GM12878 (cell line): ENCODE results near the gene NDE1. TPM values are rescaled to one million over a fixed set of nuclear protein-coding genes. Genes with fewer than 3 reads are reported as not detected.

Source experiments
- ATAC-seq: fragments of 200-7000 bp; cut with Tn5 transposase; 3 replicates; pipeline ENCODE4 v1.9.1; 2020; ENCODE audit warnings: mild to moderate bottlenecking, moderate library complexity
- BruUV-seq: library from RNA; stranded (reverse); fragments of 400-500 nt; replicated peaks from 2 replicates; lab custom pipeline; 2021; lab: Mats Ljungman, UMichigan
- CTCF ChIA-PET: fragments of 300-600 bp; sonication (Branson Sonifier 250); formaldehyde crosslinking; extraction: SDS; loops from one replicate; lab custom pipeline; 2021; ENCODE audit warnings: inconsistent platforms; lab: Yijun Ruan, JAX
- POLR2A ChIA-PET: fragments of 350-600 bp; formaldehyde crosslinking; extraction: SDS; loops from one replicate; lab custom pipeline; 2021; ENCODE audit warnings: inconsistent platforms; lab: Charles Lee
- RAD21 ChIA-PET: fragments of 300-600 bp; sonication (Branson Sonifier 250); formaldehyde crosslinking; loops from one replicate; lab custom pipeline; 2023; ENCODE audit warnings: antibody characterized with exemption; ENCODE audit not compliant: unreplicated experiment; lab: Charles Lee
- SMC1A ChIA-PET: fragments of 300-600 bp; sonication (Branson Sonifier 250); formaldehyde crosslinking; loops from one replicate; lab custom pipeline; 2023; ENCODE audit not compliant: unreplicated experiment, uncharacterized antibody; lab: Charles Lee
- DNase-seq: peaks from one replicate; pipeline ENCODE4 v3.0.0-alpha.2; 2011; ENCODE audit warnings: low read depth, low spot score
- FAIRE-seq: peaks from 3 replicates; lab custom pipeline; 2011; peaks lifted over from hg19 to GRCh38; lab: Jason Lieb, UNC
- H2AFZ ChIP-seq: 2 replicates; pipeline ENCODE4 v1.6.0; 2011; ENCODE audit warnings: low read depth, low read length, control low read depth; ENCODE audit not compliant: control insufficient read depth
- H3K27ac ChIP-seq: 2 replicates; pipeline ENCODE4 v1.5.1; 2011; ENCODE audit warnings: control low read depth; ENCODE audit not compliant: control insufficient read depth, insufficient read depth
- H3K27me3 ChIP-seq, 2 experiments: replicated peaks in 1 of 2; 2 replicates each; pipeline versions ENCODE4 v1.6.0 to v1.6.1; 2011; ENCODE audit warnings: low read length in 1 of 2; ENCODE audit not compliant: control insufficient read depth in 2 of 2, insufficient read depth in 2 of 2
- H3K36me3 ChIP-seq, 2 experiments: 2 replicates each; pipeline ENCODE4 v1.5.1; 2011; ENCODE audit warnings: low read length in 1 of 2; ENCODE audit not compliant: control insufficient read depth in 2 of 2, insufficient read depth in 2 of 2
- H3K4me1 ChIP-seq: 2 replicates; pipeline ENCODE4 v1.6.1; 2011; ENCODE audit warnings: mild to moderate bottlenecking, low read length, moderate library complexity, mixed read lengths; ENCODE audit not compliant: control insufficient read depth, insufficient read depth
- H3K4me2 ChIP-seq: 2 replicates; pipeline ENCODE4 v1.6.0; 2011; ENCODE audit warnings: control low read depth; ENCODE audit not compliant: control insufficient read depth, insufficient read depth
- H3K4me3 ChIP-seq: fragments of 200-600 bp; sonication (generic); 2 replicates; pipeline ENCODE4 v1.5.1; 2016
- H3K79me2 ChIP-seq: 2 replicates; pipeline ENCODE4 v1.6.0; 2011; ENCODE audit warnings: low read length; ENCODE audit not compliant: control insufficient read depth, insufficient read depth
- H3K9ac ChIP-seq: 2 replicates; pipeline ENCODE4 v1.8.0; 2011; ENCODE audit warnings: low read length, control low read depth, mixed read lengths; ENCODE audit not compliant: control insufficient read depth, insufficient read depth
- H3K9me3 ChIP-seq: replicated peaks from 3 replicates; pipeline ENCODE4 v1.5.1; 2011; ENCODE audit warnings: mild to moderate bottlenecking, low read length; ENCODE audit not compliant: control insufficient read depth, insufficient read depth
- H4K20me1 ChIP-seq: 2 replicates; pipeline ENCODE4 v1.6.0; 2011; ENCODE audit not compliant: control insufficient read depth, insufficient read depth
- BACH1 ChIP-seq: fragments of 450-650 bp; IDR thresholded peaks from 2 replicates; pipeline ENCODE4 v1.6.1; 2017; ENCODE audit warnings: mild to moderate bottlenecking, borderline replicate concordance
- CHD1 ChIP-seq: IDR thresholded peaks from 2 replicates; pipeline ENCODE4 v1.6.1; 2012; ENCODE audit warnings: low read depth, low read length, improper control_type of control experiment
- CREM ChIP-seq: IDR thresholded peaks from 2 replicates; pipeline ENCODE4 v1.6.1; 2014; ENCODE audit warnings: antibody characterized with exemption, low read depth
- FOS ChIP-seq: IDR thresholded peaks from 3 replicates; pipeline ENCODE4 v1.6.1; 2011; ENCODE audit warnings: borderline replicate concordance; ENCODE audit not compliant: insufficient read length; ENCODE audit errors: extremely low read depth
- KDM1A ChIP-seq: fragments of 200-600 bp; sonication (generic); IDR thresholded peaks from 2 replicates; pipeline ENCODE4 v1.6.1; 2016; ENCODE audit warnings: borderline replicate concordance
- KLF5 ChIP-seq: fragments of 450-650 bp; IDR thresholded peaks from 2 replicates; pipeline ENCODE4 v1.6.1; 2014; ENCODE audit warnings: mild to moderate bottlenecking; ENCODE audit not compliant: partially characterized antibody
- MTA2 ChIP-seq: fragments of 450-650 bp; IDR thresholded peaks from 2 replicates; pipeline ENCODE4 v1.6.1; 2016; ENCODE audit warnings: low read depth, mild to moderate bottlenecking, moderate library complexity
- NBN ChIP-seq: fragments of 450-650 bp; IDR thresholded peaks from 2 replicates; pipeline ENCODE4 v1.6.1; 2016
- POLR2AphosphoS2 ChIP-seq: IDR thresholded peaks from 2 replicates; pipeline ENCODE4 v1.6.1; 2011; ENCODE audit warnings: low read depth, mild to moderate bottlenecking, low read length, improper control_type of control experiment, moderate library complexity
- SRF ChIP-seq, 2 experiments: IDR thresholded peaks; 2 replicates each; pipeline ENCODE4 v1.6.1; 2011; ENCODE audit warnings: low read depth in 2 of 2, low read length in 2 of 2, mild to moderate bottlenecking in 1 of 2, moderate library complexity in 1 of 2
- STAT1 ChIP-seq: fragments of 450-650 bp; conservative IDR thresholded peaks from 2 replicates; pipeline ENCODE4 v1.6.1; 2014; ENCODE audit warnings: antibody characterized with exemption, mild to moderate bottlenecking
- STAT3 ChIP-seq: IDR thresholded peaks from 2 replicates; pipeline ENCODE4 v1.6.1; 2011; ENCODE audit warnings: low read depth, low read length, improper control_type of control experiment
- TAF1 ChIP-seq: IDR thresholded peaks from 2 replicates; pipeline ENCODE4 v1.6.1; 2011; ENCODE audit warnings: mild to moderate bottlenecking, low read depth, low read length, borderline replicate concordance
- WGBS: methylation state at CpG from one replicate; pipeline ENCODE4 v1.1.6; 2016; ENCODE audit warnings: low lambda C conversion rate; ENCODE audit not compliant: insufficient replicate concordance, insufficient coverage; ENCODE audit errors: missing lambda C conversion rate; 5-methylcytosine and 5-hydroxymethylcytosine counted together
- in situ Hi-C: fragments of 300-500 bp; cut with MboI; formaldehyde crosslinking; loops from 9 replicates; pipeline ENCODE4 v1.14.3; 2018; ENCODE audit warnings: mixed read lengths
- intact Hi-C: fragments of 100-400 bp; cut with micrococcal nuclease; formaldehyde crosslinking; loops from one replicate; pipeline ENCODE4 v1.14.2; 2022; ENCODE audit not compliant: unreplicated experiment
- polyA plus RNA-seq, 11 experiments: library from polyadenylated mRNA; depleted of rRNA in 4 of 11; unstranded in 6 of 11; stranded (reverse) in 5 of 11; fragments of >200 nt; fragmentation: Nextera tagmentation in 4 of 11; fragmentation: Illumina TruSeq in 1 of 11; extraction: Ambion mirVana in 4 of 11; extraction: Trizol in 1 of 11; gene quantifications; 1 replicate in 1 of 11; 2 replicates in 10 of 11; pipeline versions ENCODE4 v1.2.1 to v1.2.3, GENCODE V29; 2011 to 2016; ENCODE audit warnings: inconsistent platforms in 2 of 11, missing spikeins in 2 of 11, low read depth in 1 of 11
- total RNA-seq, 4 experiments: library from RNA; depleted of rRNA in 3 of 4; stranded (reverse); fragments of >200 nt in 3 of 4; fragmentation: Illumina TruSeq in 1 of 4; extraction: Trizol in 1 of 4; gene quantifications; 2 replicates each; pipeline versions ENCODE4 v1.2.1 to v1.2.3, GENCODE V29; 2013 to 2021
- TF ChIP-seq, protein P1 (sequence below): fragments of 450-650 bp; IDR thresholded peaks from 2 replicates; pipeline ENCODE4 v1.6.1; 2016; ENCODE audit warnings: mild to moderate bottlenecking
- TF ChIP-seq, protein P2 (sequence below): fragments of 450-650 bp; IDR thresholded peaks from 2 replicates; pipeline ENCODE4 v1.6.1; 2016; ENCODE audit warnings: mild to moderate bottlenecking, moderate library complexity, borderline replicate concordance
- TF ChIP-seq, protein P3 (sequence below): fragments of 450-650 bp; conservative IDR thresholded peaks from 2 replicates; pipeline ENCODE4 v1.6.1; 2017; ENCODE audit warnings: mild to moderate bottlenecking, moderate library complexity

The NDE1 gene
- total and polyA plus RNA-seq, 10 of the 15 experiments (the other 5 are each of a cell fraction or from before 2014, with no cell fraction given), result 5.7 to 148 (median 87.8) TPM

DNA sequence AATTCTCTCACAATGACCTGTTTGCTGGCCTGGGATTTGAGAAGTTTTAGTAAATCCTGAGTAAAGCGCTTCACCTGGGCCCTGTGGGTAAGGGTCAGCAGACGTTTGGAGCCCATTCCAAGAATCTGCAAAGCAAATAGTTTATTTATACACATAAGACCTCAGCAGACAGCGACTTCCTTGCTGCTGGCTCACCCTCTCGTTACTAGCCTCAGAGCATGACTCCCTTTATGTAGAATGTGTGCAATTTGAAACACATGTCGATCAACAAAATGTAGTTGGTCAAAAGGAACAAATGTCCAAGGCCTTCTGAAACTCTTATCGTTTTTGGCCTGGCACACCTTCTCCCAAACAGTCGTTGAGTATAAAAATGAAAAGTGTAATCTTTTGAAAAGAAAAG, 38.4 kb upstream of the NDE1 start:
- in situ Hi-C loops (no loop called here), intact Hi-C loops (no loop called here)
- H3K4me2 ChIP-seq, result no peak overlapping the region
- DNase-seq (no peak), FAIRE-seq (no peak)
- no peaks in the 10 kb centered on the region for H4K20me1 ChIP-seq
- H3K4me3 ChIP-seq, result no peak overlapping the region
- H3K9ac ChIP-seq, result no peak overlapping the region
- H2AFZ ChIP-seq, result no peak overlapping the region
- WGBS, result 75% methylated on average over 7 of the region's 7 CpGs
- no TSS peak for BruUV-seq
- SMC1A ChIA-PET, result no interaction called here
- H3K9me3 ChIP-seq, result no peaks in the 10 kb centered on the region
- RAD21 ChIA-PET, result no interaction called here
- H3K4me1 ChIP-seq, result no peaks in the 10 kb centered on the region
- H3K36me3 ChIP-seq, result peaks cover 8 to 46% of the 10 kb centered on the region in 2 experiments
- CTCF ChIA-PET, result no interaction called here
- POLR2A ChIA-PET, result no interaction called here
- no peak for TF ChIP-seq STAT3
- TF ChIP-seq FOS, result no peak
- no peak for TF ChIP-seq KLF5
- no peak for TF ChIP-seq MTA2
- TF ChIP-seq, protein P1, sequence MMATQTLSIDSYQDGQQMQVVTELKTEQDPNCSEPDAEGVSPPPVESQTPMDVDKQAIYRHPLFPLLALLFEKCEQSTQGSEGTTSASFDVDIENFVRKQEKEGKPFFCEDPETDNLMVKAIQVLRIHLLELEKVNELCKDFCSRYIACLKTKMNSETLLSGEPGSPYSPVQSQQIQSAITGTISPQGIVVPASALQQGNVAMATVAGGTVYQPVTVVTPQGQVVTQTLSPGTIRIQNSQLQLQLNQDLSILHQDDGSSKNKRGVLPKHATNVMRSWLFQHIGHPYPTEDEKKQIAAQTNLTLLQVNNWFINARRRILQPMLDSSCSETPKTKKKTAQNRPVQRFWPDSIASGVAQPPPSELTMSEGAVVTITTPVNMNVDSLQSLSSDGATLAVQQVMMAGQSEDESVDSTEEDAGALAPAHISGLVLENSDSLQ, result no peak
- TF ChIP-seq BACH1, result no peak
- no peak for TF ChIP-seq NBN
- no peak for TF ChIP-seq TAF1
- no peak for TF ChIP-seq CREM
- TF ChIP-seq SRF (IDR thresholded peaks at IDR 0.05; ENCODE audit: low read depth in 2 of 2, low read length in 2 of 2), result no peak
- TF ChIP-seq, protein P2, sequence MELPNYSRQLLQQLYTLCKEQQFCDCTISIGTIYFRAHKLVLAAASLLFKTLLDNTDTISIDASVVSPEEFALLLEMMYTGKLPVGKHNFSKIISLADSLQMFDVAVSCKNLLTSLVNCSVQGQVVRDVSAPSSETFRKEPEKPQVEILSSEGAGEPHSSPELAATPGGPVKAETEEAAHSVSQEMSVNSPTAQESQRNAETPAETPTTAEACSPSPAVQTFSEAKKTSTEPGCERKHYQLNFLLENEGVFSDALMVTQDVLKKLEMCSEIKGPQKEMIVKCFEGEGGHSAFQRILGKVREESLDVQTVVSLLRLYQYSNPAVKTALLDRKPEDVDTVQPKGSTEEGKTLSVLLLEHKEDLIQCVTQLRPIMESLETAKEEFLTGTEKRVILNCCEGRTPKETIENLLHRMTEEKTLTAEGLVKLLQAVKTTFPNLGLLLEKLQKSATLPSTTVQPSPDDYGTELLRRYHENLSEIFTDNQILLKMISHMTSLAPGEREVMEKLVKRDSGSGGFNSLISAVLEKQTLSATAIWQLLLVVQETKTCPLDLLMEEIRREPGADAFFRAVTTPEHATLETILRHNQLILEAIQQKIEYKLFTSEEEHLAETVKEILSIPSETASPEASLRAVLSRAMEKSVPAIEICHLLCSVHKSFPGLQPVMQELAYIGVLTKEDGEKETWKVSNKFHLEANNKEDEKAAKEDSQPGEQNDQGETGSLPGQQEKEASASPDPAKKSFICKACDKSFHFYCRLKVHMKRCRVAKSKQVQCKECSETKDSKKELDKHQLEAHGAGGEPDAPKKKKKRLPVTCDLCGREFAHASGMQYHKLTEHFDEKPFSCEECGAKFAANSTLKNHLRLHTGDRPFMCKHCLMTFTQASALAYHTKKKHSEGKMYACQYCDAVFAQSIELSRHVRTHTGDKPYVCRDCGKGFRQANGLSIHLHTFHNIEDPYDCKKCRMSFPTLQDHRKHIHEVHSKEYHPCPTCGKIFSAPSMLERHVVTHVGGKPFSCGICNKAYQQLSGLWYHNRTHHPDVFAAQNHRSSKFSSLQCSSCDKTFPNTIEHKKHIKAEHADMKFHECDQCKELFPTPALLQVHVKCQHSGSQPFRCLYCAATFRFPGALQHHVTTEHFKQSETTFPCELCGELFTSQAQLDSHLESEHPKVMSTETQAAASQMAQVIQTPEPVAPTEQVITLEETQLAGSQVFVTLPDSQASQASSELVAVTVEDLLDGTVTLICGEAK, result no peak
- TF ChIP-seq STAT1, result no peak
- TF ChIP-seq KDM1A, result no peak
- TF ChIP-seq, protein P3, sequence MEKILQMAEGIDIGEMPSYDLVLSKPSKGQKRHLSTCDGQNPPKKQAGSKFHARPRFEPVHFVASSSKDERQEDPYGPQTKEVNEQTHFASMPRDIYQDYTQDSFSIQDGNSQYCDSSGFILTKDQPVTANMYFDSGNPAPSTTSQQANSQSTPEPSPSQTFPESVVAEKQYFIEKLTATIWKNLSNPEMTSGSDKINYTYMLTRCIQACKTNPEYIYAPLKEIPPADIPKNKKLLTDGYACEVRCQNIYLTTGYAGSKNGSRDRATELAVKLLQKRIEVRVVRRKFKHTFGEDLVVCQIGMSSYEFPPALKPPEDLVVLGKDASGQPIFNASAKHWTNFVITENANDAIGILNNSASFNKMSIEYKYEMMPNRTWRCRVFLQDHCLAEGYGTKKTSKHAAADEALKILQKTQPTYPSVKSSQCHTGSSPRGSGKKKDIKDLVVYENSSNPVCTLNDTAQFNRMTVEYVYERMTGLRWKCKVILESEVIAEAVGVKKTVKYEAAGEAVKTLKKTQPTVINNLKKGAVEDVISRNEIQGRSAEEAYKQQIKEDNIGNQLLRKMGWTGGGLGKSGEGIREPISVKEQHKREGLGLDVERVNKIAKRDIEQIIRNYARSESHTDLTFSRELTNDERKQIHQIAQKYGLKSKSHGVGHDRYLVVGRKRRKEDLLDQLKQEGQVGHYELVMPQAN, result no peak
- no peak for TF ChIP-seq POLR2AphosphoS2
- no peak for TF ChIP-seq CHD1
- TF ChIP-seq, all 136 proteins: peak for 0
- H3K79me2 ChIP-seq, result no peaks in the 10 kb centered on the region
- no peaks in the 10 kb centered on the region for H3K27me3 ChIP-seq
- ATAC-seq, result no peak
- no peak overlapping the region for H3K27ac ChIP-seq
